Keratinocyte (primary cell): Measurements from ENCODE around the gene CYFIP1. TPM values are rescaled to one million over a fixed set of nuclear protein-coding genes. Genes with fewer than 3 reads are reported as not detected.

Experiments
- DNase-seq: peaks from one replicate; pipeline ENCODE4 v3.0.0-alpha.2; 2011; ENCODE audit warnings: low read depth, missing footprints, low spot score
- FAIRE-seq: peaks from 2 replicates; lab custom pipeline; 2011; peaks lifted over from hg19 to GRCh38; lab: Jason Lieb, UNC
- H2AFZ ChIP-seq: 2 replicates; pipeline ENCODE4 v1.6.0; 2012; ENCODE audit warnings: low read length, control low read depth, inconsistent platforms; ENCODE audit not compliant: control insufficient read depth
- H3K27ac ChIP-seq: 2 replicates; pipeline ENCODE4 v1.5.1; 2011; ENCODE audit warnings: low read length; ENCODE audit not compliant: control insufficient read depth, insufficient read depth
- H3K27me3 ChIP-seq: 3 replicates; pipeline ENCODE4 v1.6.0; 2011; ENCODE audit warnings: low read length; ENCODE audit not compliant: control insufficient read depth, insufficient read depth; ENCODE audit errors: extremely low read depth
- H3K36me3 ChIP-seq, 2 experiments: 2 replicates in 1 of 2; 3 replicates in 1 of 2; pipeline ENCODE4 v1.5.1; 2011; ENCODE audit warnings: low read length in 2 of 2, mild to moderate bottlenecking in 1 of 2; ENCODE audit not compliant: control insufficient read depth in 2 of 2, insufficient read depth in 2 of 2; ENCODE audit errors: extremely low read depth in 1 of 2
- H3K4me1 ChIP-seq: 3 replicates; pipeline ENCODE4 v1.5.1; 2011; ENCODE audit warnings: low read length; ENCODE audit not compliant: control insufficient read depth, insufficient read depth; ENCODE audit errors: extremely low read depth
- H3K4me2 ChIP-seq: 3 replicates; pipeline ENCODE4 v1.6.0; 2011; ENCODE audit warnings: low read depth, low read length; ENCODE audit not compliant: control insufficient read depth, insufficient read depth; ENCODE audit errors: extremely low read depth
- H3K4me3 ChIP-seq, 3 experiments: fragments of 200-600 bp in 1 of 3; sonication (generic) in 1 of 3; 2 replicates in 2 of 3; 3 replicates in 1 of 3; pipeline ENCODE4 v1.5.1; 2011 to 2016; ENCODE audit warnings: low read length in 3 of 3, mild to moderate bottlenecking in 3 of 3, control low read depth in 2 of 3, inconsistent platforms in 1 of 3, low read depth in 1 of 3, mixed read lengths in 1 of 3, mixed run types in 1 of 3, moderate library complexity in 1 of 3; ENCODE audit not compliant: control insufficient read depth in 2 of 3, insufficient read depth in 2 of 3; ENCODE audit errors: extremely low read depth in 1 of 3
- H3K79me2 ChIP-seq: 2 replicates; pipeline ENCODE4 v1.6.0; 2012; ENCODE audit warnings: low read length; ENCODE audit not compliant: control insufficient read depth, insufficient read depth
- H3K9ac ChIP-seq: 3 replicates; pipeline ENCODE4 v1.6.0; 2011; ENCODE audit warnings: low read length; ENCODE audit not compliant: control insufficient read depth, insufficient read depth; ENCODE audit errors: extremely low read depth
- H3K9me1 ChIP-seq: 3 replicates; pipeline ENCODE4 v1.6.0; 2011; ENCODE audit warnings: low read length; ENCODE audit not compliant: control insufficient read depth, insufficient read depth; ENCODE audit errors: extremely low read depth
- H3K9me3 ChIP-seq: 2 replicates; pipeline ENCODE4 v1.5.1; 2012; ENCODE audit warnings: low read depth, low read length; ENCODE audit not compliant: control insufficient read depth
- H4K20me1 ChIP-seq: 3 replicates; pipeline ENCODE4 v1.6.0; 2011; ENCODE audit warnings: low read length; ENCODE audit not compliant: control insufficient read depth, insufficient read depth; ENCODE audit errors: extremely low read depth
- EZH2 ChIP-seq: IDR thresholded peaks from one replicate; pipeline ENCODE4 v1.6.1; 2012; ENCODE audit warnings: inconsistent platforms, mild to moderate bottlenecking, low read length, moderate library complexity
- dilution Hi-C: fragments of 300-500 bp; cut with MboI; formaldehyde crosslinking; loops from one replicate; pipeline ENCODE4 v1.7.0; 2020; ENCODE audit warnings: low sequenced_read_pairs; ENCODE audit not compliant: extremely low pct_ligation_motif_present
- polyA plus RNA-seq, 5 experiments: library from polyadenylated mRNA; depleted of rRNA in 3 of 5; stranded (reverse) in 3 of 5; stranded (forward) in 1 of 5; unstranded in 1 of 5; fragments of >200 nt; gene quantifications; 1 replicate in 1 of 5; 2 replicates in 3 of 5; 3 replicates in 1 of 5; pipeline versions ENCODE4 v1.2.1 to v1.2.3, GENCODE V29; 2011 to 2012; ENCODE audit warnings: missing spikeins in 2 of 5, low read depth in 1 of 5, low replicate concordance in 1 of 5
- TF ChIP-seq, protein P1 (sequence below), 3 experiments: IDR thresholded peaks in 1 of 3; conservative IDR thresholded peaks in 1 of 3; optimal IDR thresholded peaks in 1 of 3; 2 replicates in 2 of 3; 3 replicates in 1 of 3; pipeline versions ENCODE3 to v1.5.1; 2011; ENCODE audit warnings: low read length in 3 of 3, mild to moderate bottlenecking in 3 of 3, moderate library complexity in 2 of 3, control low read depth in 1 of 3, inconsistent platforms in 1 of 3; ENCODE audit not compliant: insufficient read depth in 2 of 3; ENCODE audit errors: extremely low read depth in 1 of 3

CYFIP1 gene
- polyA plus RNA-seq, 1 donor (not counting 4 experiments of a cell fraction or from before 2014, with no cell fraction given), result 72.3 TPM

GRCh38 chr15:22992024-22992326 lies 11.8 kb upstream of the CYFIP1 start:
- Histone ChIP-seq H3K27ac (no peak overlapping the region), H3K9ac (no peak overlapping the region), H2AFZ (no peak overlapping the region), H4K20me1 (no peaks in the 10 kb centered on the region), H3K4me1 (no peaks in the 10 kb centered on the region), H3K4me3 (no peak overlapping the region), H3K27me3 (no peaks in the 10 kb centered on the region), H3K9me1 (no peaks in the 10 kb centered on the region), H3K9me3 (no peaks in the 10 kb centered on the region), H3K36me3 (peaks cover 0 to 9% of the 10 kb centered on the region in 2 experiments), H3K79me2 (no peaks in the 10 kb centered on the region), H3K4me2 (no peak overlapping the region)
- dilution Hi-C loops, result no loop called here
- TF ChIP-seq, protein P1, sequence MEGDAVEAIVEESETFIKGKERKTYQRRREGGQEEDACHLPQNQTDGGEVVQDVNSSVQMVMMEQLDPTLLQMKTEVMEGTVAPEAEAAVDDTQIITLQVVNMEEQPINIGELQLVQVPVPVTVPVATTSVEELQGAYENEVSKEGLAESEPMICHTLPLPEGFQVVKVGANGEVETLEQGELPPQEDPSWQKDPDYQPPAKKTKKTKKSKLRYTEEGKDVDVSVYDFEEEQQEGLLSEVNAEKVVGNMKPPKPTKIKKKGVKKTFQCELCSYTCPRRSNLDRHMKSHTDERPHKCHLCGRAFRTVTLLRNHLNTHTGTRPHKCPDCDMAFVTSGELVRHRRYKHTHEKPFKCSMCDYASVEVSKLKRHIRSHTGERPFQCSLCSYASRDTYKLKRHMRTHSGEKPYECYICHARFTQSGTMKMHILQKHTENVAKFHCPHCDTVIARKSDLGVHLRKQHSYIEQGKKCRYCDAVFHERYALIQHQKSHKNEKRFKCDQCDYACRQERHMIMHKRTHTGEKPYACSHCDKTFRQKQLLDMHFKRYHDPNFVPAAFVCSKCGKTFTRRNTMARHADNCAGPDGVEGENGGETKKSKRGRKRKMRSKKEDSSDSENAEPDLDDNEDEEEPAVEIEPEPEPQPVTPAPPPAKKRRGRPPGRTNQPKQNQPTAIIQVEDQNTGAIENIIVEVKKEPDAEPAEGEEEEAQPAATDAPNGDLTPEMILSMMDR (optimal IDR thresholded peaks at IDR 0.05 in 1 of 3, IDR thresholded peaks at IDR 0.05 in 1 of 3, conservative IDR thresholded peaks at IDR 0.05 in 1 of 3; ENCODE audit: extremely low read depth in 1 of 3, insufficient read depth in 2 of 3, low read length in 3 of 3), result no peak
- TF ChIP-seq EZH2, result no peak
- DNase-seq, result no peak
- no peak for FAIRE-seq

DNA sequence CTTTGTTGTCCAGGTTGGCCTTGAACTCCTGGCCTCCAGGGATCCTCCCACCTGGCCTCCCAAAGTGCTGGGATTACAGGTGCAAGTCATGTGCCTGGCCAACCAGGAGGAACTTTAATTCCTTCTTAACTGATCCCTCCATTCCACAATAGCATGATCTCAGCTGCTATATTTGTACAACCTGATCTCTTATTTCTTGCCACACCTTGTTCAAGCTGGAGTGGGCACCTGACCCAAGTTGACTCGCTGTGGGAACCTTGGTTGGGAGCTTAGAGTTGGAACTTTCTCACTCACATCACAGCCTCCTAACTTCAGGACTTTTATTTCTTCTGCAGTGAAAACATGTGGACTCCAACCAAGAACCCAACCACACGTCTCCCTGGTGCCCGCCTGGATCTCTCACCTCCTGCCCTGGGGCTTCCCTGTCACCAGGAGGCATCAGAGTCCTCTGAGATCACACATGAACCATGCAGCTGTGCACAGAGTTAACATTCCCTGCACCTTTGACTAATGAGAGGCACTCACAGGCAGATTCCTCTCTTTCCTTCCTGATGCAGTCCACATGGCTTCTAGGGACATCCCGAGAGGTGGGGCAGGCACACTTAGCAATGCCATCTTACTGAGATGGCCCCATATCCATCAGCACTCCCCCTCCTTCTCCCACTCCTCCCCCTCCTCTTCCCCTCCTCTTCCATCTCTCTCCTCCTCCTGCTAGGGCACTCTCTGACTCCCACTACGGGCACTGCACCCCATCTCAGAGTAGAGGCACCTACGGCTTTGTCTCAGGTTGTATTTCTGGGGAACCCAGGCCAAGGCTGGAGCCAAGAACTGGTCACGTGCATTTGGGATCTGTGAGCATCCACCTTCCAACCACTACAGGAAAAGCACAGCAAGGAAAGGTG lies 9.7 kb upstream of the CYFIP1 start:
- no peak for TF ChIP-seq EZH2
- TF ChIP-seq, protein P1 (optimal IDR thresholded peaks at IDR 0.05 in 1 of 3, IDR thresholded peaks at IDR 0.05 in 1 of 3, conservative IDR thresholded peaks at IDR 0.05 in 1 of 3; ENCODE audit: extremely low read depth in 1 of 3, insufficient read depth in 2 of 3, low read length in 3 of 3), result peak in 1 of 3 experiments; percentile 29
- Histone ChIP-seq H3K27me3 (no peaks in the 10 kb centered on the region), H2AFZ (no peak overlapping the region), H4K20me1 (no peaks in the 10 kb centered on the region), H3K27ac (no peak overlapping the region), H3K79me2 (no peaks in the 10 kb centered on the region), H3K36me3 (peaks cover 0 to 9% of the 10 kb centered on the region in 2 experiments), H3K9me1 (no peaks in the 10 kb centered on the region), H3K4me1 (no peaks in the 10 kb centered on the region), H3K9ac (no peak overlapping the region), H3K9me3 (no peaks in the 10 kb centered on the region), H3K4me2 (no peak overlapping the region), H3K4me3 (no peak overlapping the region)
- FAIRE-seq (no peak), DNase-seq (no peak)
- dilution Hi-C loops, result no loop called here
